ENCODE measurements around the gene PVALEF. TPM values are rescaled to one million over a fixed set of nuclear protein-coding genes. Genes with fewer than 3 reads are reported as not detected.
"Not testable (repeated sequence)": the region's sequence is repeated elsewhere in the genome, so short reads cannot be mapped to it uniquely, and the experiment has no call there.

Gene PVALEF
- polyA plus RNA-seq, 4 donors: 0.27 to 0.39 (median 0.38) TPM; not detected in 1

DNA sequence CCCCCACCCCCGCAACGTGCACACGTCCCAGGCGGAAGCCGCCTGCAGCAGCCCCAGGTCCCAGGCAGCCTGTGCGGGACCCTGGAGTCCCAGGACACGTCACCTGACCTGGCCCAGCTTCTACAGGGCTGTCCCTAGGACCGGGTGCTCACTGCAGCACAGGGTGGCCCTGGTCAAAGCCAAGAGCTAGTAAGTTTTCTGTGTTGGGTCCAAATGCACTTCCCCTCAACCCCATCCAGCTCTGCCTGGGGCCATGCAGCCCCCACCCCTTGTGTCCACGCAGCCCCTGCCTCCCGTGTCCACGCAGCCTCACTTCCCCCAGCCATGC is 22.1 kb upstream of the PVALEF start:
- DNase-seq (ENCODE audit: low read depth in 4 of 4, low spot score in 3 of 4): no peak

GRCh38 chr17:81143717-81144422 is 21.4 kb upstream of the PVALEF start:
- no peak for DNase-seq (ENCODE audit: low read depth in 4 of 4, low spot score in 3 of 4)

GRCh38 chr17:81144423-81144781 is 20.9 kb upstream of the PVALEF start:
- DNase-seq (ENCODE audit: low read depth in 4 of 4, low spot score in 3 of 4): no peak

DNA sequence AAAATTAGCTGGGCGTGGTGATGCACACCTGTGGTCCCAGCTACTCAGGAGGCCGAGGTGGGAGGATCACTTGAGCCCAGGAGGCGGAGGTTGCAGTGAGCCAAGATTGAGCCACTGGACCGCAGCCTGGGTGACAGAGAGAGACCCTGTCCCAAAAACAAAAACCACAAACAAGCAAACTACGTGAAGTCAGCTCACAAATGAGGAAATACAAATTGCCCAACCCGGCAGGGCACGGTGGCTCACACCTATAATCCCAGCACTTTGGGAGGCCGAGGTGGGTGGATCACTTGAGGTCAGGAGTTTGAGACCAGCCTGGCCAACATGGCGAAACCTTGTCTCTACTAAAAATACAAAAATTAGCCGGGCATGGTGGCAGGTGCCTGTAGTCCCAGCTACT is 19.1 kb upstream of the PVALEF start:
- DNase-seq (ENCODE audit: low read depth in 4 of 4, low spot score in 3 of 4): not testable (repeated sequence)

GRCh38 chr17:81147701-81148100 is 17.6 kb upstream of the PVALEF start:
- DNase-seq (ENCODE audit: low read depth in 4 of 4, low spot score in 3 of 4): no peak

GRCh38 chr17:81148571-81148970 is 16.7 kb upstream of the PVALEF start:
- no peak for DNase-seq (ENCODE audit: low read depth in 4 of 4, low spot score in 3 of 4)

GRCh38 chr17:81148986-81149533 is 16.2 kb upstream of the PVALEF start:
- no peak for DNase-seq (ENCODE audit: low read depth in 4 of 4, low spot score in 3 of 4)

- no peak for DNase-seq (ENCODE audit: low read depth in 4 of 4, low spot score in 3 of 4)
These were observed 14.8 kb upstream of the PVALEF start for GRCh38 chr17:81150377-81151077.

- DNase-seq (ENCODE audit: low read depth in 4 of 4, low spot score in 3 of 4): no peak
These were observed 14.0 kb upstream of the PVALEF start for GRCh38 chr17:81151278-81151677.

- no peak for DNase-seq (ENCODE audit: low read depth in 4 of 4, low spot score in 3 of 4)
These were observed 12.9 kb upstream of the PVALEF start for GRCh38 chr17:81152288-81152828.

DNA sequence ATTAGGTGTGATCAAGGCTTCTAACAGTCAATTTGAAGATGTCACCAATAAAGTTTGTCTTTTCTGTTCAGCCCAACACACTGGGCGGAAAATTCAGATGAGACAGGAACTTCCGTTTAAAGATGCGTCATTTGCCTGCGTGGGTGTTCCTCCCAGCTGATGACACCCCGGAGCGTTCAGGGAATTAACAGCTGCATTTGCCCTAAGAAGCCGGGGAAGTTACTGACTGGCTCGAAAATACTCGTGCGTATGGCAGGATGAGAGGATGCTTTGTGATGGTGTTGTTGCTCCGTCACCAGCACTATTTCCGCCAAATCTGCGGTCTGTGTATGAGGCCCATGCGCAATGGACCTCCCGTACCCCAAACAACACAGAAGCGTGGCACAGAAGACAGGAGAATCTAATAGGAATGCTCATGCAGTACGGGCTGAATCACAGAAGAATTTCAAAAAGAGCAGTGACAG is 11.9 kb upstream of the PVALEF start:
- DNase-seq (ENCODE audit: low read depth in 4 of 4, low spot score in 3 of 4): no peak

DNA sequence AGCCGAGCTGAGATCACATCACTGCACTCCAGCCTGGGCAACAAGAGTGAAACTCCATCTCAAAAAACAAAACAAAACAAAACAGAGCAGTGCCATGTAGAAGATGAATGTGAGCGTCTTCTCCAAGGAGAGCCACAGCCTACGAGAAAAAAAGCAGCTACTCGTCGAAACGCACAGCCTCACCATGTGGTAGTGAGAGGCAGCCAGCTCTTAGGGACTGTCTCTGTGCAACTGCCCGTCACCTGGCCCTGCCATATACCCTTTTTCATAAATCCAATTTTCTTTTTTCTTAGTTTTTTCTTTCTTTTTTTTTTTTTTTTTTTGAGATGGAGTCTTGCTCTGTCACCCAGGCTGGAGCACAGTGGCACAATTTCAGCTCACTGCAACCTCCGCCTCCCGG is 11.3 kb upstream of the PVALEF start:
- DNase-seq (ENCODE audit: low read depth in 4 of 4, low spot score in 3 of 4): not testable (repeated sequence)

GRCh38 chr17:81154961-81155360 is 10.3 kb upstream of the PVALEF start:
- DNase-seq (ENCODE audit: low read depth in 4 of 4, low spot score in 3 of 4): no peak

- no peak for DNase-seq (ENCODE audit: low read depth in 4 of 4, low spot score in 3 of 4)
These were observed 8.2 kb upstream of the PVALEF start for GRCh38 chr17:81156866-81157805.

DNA sequence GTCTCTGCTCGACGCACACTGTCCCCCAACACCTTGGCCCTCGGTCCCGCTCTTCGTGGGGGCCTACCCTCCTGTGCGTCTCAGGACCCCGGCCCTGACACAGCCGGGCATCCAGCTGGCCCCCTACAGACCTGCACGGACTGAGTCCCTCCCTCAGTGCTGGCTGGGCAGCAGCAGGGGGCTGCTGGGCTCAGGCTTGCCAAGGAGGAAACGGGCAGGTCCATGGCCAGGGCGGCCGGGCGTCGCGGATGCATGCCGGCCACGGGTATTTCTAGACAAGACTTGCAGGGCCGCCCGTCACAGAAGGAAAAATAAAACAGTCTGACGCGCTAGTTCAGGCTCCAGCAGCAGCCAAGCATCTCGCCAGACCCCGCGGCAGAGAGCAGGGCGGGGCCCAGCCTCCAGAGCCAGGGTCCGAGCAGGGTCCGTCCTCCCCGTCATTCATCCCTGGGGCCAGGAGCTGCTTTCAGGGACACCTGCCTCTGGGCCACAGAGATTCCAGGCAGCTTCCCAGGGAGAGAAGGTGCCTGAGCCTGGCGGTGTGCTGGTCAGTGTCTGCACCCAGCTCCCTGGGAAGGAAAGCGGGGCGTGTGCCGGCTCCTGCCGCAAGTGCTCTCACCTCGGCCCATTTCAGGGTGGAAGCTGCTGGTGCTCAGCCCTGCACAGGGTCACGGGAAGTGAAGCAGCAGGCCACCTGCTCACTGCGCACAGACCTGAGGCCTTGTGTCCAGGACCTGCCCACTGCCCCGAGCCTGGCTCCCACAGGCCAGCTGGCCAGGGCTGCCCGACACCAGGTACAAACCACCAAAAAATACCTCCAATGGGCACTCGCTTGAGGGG is 7.2 kb upstream of the PVALEF start:
- no peak for DNase-seq (ENCODE audit: low read depth in 4 of 4, low spot score in 3 of 4)

DNA sequence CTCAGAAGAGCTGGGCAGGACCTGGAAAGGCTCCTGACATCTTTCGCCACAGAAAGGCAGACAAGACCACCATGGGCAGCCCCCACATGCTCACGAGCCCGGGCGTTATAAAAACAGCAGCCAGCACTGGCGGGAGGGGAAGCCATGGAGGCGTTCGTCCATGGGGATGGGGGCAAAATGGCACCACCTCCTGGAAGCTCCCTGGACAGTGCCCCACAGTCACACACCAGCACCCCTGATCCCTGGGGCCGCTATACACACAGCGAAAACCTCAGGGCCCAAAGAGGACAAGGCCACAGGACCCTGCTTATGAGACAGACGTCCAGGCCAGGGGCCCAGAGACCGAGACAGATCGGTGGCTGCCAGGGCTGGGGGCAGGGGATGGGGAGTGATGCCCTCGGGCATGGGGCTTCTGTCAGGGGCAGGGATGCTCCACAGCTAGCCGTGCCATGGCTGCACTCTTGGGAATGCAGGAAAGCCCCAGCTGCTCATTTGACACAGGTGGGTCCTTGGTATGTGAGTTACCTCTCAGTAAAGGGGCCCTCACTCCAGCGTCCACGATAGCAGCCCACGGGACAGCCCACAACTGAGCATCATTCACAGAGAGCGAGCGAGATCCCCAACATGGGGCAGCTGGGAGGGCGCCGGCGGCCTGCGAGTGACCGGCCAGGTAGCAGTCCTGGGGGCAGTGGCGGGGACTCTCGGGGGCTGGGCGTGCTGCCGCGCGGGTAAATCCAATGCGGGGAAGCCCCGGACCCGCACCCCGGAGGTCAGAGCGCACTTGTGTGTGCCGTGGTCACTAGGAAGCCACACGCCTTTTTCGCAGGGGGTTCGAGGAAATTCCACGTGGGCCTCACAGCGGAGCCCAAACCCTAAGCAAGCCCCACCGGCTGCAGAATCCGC is 6.4 kb upstream of the PVALEF start:
- DNase-seq (ENCODE audit: low read depth in 4 of 4, low spot score in 3 of 4): no peak

GRCh38 chr17:81159611-81160265 is 5.6 kb upstream of the PVALEF start:
- no peak for DNase-seq (ENCODE audit: low read depth in 4 of 4, low spot score in 3 of 4)

GRCh38 chr17:81160306-81160705 is 5.0 kb upstream of the PVALEF start:
- DNase-seq (ENCODE audit: low read depth in 4 of 4, low spot score in 3 of 4): no peak
